NCI-H748 treated with DMSO at 0.1 percent for 48 hours (cell line): ENCODE results near the gene PELI2.

Experiments
- DNase-seq: peaks from one replicate; lab custom pipeline; 2025; lab: John Stamatoyannopoulos, UW

Gene PELI2

DNA sequence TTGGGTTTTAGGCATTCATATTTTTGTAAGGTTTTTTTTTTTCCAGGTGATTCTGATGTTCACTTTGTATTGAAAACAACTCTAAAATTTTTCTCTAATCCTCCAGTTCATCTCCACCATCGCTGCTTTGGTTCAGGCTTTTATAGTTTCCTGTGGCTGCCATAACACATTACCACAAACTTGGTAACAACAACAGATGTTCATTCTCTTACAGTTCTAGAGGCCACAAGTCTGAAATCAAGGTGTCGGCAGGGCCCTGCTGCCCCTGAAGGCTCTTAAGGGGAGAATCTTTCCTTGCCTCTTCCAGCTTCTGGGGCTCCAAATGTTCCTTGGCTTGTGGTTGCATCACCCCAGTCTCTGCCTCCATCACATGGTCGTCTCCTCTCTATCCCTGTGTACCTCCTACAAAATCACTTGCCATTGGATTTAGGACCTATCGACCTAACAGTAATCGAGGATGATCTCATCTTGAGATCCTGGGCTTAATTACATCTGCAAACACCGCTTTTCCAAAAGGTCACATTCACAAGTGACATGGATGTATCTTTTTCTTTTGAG, 55.2 kb downstream of the PELI2 start:
- DNase-seq: no peak

- DNase-seq: no peak
These were observed 57.6 kb downstream of the PELI2 start for GRCh38 chr14:56175773-56176172.

DNA sequence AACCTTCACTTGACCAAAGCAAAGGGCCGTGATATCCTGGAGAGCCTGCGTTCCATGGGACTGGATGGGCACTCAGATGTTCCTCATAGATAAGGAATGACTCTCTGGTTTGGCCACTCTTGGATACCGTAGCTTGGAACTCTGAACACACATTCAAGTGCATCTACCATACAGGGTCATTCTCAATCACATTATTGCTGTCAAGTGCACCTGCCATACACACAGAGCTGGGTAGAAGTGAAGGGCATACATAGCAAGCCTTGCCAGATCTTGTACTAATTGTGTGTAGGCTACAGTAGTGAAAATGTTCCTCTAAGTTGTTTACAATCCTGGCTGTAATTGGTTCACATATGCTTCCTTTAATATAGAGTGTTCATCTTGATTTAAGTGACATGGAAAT, 58.3 kb downstream of the PELI2 start:
- no peak for DNase-seq

DNA sequence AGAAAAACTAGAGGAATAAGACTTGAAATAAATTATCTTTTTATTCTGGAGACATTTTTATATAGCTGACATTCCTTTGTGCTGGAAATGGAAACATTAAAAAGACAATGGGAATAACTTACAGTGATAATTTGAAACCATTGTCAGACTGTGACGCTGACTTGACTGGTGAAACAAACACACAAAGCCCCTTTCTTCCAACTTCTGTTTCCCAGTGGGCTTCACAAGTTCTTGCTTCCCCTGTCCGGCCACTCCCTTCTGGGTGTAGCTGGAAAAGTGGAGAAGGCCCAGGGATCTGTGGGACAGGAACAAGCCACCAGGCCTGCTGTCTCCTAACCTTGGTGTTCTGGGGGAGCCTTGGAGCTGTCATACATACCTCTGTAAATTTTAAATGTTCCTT, 58.8 kb downstream of the PELI2 start:
- DNase-seq: no peak

DNA sequence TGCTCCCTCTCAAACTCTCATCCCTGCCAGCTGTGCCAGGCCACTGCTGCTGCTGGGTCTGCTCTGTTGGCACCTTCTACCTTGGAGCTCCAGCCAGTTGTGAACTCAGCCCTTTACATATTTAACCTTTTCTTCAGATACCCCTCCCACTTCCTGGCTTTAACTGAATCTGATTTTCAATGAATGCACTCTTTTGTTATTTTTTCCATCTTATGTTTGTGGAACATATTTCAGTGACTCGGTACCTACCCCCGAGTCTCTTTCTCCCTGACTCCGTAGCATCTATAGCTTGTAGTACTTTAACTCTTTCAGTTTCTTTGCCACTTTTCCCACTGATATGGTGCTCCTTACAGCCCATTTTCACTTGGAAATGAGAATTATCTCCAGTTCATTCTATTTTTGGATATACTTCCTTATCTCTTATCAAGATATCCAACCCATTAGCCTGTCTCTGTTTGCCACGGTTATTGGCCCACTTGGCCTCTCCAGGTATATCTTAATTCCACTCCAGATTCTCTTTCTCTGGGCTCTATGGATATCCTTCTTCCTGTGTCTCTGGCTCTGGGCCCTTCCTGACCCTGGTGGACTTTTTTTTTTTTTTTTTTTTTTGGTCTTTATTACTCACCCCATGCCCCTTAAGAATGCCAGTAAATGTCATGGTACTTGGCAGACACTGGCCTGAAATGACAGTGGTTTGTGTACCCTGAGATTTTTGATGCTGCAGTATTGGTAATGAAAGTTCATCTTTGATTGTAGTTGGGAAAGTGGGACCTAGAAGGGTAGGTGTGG, 62.7 kb downstream of the PELI2 start:
- no peak for DNase-seq

DNA sequence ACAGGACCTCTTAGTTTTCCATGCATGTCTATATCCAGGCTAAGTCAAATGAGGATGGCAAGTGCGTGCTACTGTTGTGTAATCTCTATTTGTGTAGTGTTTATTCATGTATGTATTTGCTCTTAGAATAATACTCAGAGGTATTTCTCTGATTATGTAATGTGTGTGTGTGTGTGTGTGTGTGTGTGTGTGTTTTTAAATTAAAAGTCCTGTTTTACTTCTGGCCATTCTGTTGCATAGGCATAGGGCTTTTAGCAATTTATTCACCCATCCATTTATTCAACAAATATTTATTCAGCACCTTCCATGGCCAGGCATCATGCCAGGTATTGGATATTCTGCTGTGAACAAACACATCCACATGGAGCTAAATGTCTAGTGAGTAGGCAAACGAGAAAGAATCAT, 63.5 kb downstream of the PELI2 start:
- DNase-seq: peak; percentile 97

DNA sequence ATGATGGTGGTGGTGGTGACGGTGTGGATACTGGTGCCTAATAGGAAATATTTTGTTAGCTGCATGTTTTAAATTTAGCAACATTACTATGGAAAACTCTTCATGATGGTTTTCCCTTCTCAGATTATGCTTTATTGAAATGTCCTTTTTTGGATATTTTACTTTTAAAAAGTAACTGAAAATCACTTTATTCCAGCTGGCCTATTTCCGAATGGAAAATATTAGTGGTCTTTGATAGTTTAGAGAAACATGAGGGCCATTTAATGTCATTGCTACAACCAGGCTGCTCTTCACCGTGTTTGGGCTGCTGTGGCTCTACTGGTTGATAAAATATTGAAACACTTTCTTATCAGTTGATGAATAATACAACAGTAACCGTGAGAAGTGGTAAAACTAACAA, 64.2 kb downstream of the PELI2 start:
- DNase-seq: no peak

DNA sequence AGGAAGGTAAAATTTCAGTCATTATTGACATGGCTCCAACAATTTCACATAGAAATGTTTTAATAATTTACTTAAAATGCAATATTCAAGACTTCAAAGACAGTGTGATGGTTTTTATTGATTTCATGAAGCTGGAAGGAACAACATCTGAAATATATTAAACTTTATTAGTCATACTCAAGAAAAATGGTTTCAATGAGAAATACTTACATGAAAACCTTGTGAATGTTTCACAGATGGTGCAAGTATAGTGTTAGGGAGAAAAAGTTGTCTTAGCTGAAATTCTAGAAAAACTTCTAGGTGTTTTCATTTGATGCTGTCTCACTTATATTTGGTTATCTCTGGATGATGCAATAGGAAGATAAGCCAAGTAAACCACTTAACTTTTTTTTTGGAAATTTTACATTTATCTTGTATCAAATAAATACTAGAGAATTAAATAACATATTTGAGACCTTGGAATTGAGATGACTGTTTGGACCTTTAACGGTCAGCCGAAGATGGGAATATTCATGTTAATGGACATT, 65.5 kb downstream of the PELI2 start:
- no peak for DNase-seq

- no peak for DNase-seq
These were observed 67.8 kb downstream of the PELI2 start for GRCh38 chr14:56185992-56186391.

DNA sequence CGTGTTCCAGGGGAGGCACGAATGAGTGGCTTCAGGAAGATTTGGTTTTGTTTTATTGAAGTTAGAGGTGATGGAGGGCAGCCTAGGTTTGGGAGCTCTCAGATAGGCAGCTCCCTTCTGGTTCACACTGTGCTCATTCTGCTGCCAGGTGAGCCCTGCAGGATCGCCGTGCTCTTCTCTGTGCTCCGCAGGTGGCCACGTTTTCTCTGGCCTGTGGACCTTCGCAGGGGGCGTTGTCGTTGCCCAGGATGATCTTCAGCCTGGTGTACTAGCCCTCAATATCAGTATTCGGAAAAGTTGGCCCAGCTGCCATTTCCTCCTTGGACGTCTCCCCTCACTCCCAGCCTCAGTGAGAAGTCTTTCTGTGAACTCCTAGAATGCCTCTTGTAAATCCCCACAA, 69.5 kb downstream of the PELI2 start:
- no peak for DNase-seq

GRCh38 chr14:56189307-56189706, 71.1 kb downstream of the PELI2 start:
- DNase-seq: no peak

GRCh38 chr14:56193347-56193746, 75.1 kb downstream of the PELI2 start:
- DNase-seq: no peak

GRCh38 chr14:56194042-56194441, 75.8 kb downstream of the PELI2 start:
- no peak for DNase-seq

- no peak for DNase-seq
These were observed 77.0 kb downstream of the PELI2 start for GRCh38 chr14:56195223-56195622.

DNA sequence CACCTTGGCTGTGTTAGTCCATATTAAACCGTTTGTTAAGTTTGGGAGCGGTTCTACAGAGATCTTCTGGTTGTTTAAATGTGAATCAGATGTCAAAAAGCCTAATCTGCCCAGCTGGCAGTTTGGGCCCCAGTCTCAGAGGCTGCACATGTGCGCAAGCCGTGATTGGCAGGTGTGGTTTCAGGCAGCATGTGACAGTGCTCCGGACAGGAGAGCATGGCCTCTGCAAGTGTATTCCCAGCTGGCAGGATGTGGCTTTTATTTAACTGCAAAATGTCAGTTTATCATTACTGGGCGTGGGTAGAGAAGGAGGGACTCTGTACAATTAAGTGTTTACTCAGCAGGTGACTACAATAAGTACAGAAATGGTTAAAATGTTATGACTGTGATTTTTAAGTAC, 77.5 kb downstream of the PELI2 start:
- DNase-seq: peak; percentile 85

GRCh38 chr14:56196274-56196673, 78.1 kb downstream of the PELI2 start:
- DNase-seq: no peak

GRCh38 chr14:56197150-56197549, 78.9 kb downstream of the PELI2 start:
- no peak for DNase-seq

- no peak for DNase-seq
These were observed 80.2 kb downstream of the PELI2 start for GRCh38 chr14:56198438-56198837.

- DNase-seq: no peak
These were observed 81.1 kb downstream of the PELI2 start for GRCh38 chr14:56199095-56199981.

DNA sequence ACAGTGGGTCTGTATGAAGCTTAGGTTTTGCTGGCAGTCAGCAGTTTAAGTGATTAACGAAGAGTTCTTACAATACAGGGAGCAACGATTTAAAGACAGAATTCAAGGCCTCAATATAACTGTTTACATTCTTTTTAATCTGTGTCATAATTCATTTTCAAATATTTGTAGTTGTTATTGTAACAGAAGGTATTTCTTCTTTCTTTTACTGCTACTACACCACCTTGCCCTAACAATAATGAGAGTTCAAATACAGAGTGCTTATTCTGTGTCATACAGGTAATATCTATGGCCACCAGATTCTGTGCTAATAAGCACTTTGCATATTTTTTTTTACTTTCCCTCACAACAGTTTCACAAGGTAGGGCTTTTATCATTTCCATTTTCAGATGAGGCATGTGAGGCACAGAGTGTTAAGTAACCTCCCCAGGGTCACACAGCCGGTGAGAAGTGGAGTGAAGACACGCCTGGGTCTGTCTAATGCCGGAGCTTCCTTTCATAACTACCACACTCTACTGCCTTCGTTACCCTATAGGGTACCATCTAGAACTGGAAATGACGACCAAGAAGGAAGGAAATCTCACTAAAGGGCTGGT, 81.9 kb downstream of the PELI2 start:
- no peak for DNase-seq

- DNase-seq: no peak
These were observed 84.0 kb downstream of the PELI2 start for GRCh38 chr14:56202256-56202655.

DNA sequence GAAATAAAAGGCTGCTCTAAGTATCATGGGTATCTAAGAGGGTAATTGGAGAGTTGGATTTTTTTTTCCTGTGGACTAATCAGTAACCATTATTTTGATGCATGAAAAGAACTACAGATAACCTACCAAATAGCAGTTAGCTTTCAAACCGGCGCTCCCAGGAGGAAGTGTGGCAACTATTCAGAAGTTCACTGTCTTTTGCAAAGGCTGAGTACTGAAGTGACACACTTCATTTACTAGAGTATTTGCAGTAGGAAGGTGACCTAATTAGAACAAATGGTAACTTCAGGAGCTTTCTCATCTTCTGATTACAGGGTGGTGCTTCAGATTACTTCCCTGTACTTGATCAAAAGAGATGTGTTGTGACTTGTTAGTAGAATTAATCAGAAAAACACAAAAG, 87.7 kb downstream of the PELI2 start:
- DNase-seq: no peak
